ENCODE results near the gene GBGT1. TPM values are rescaled to one million over a fixed set of nuclear protein-coding genes. Genes with fewer than 3 reads are reported as not detected.
A peak's percentile ranks its signal among the peaks of the same experiment; 100 is the strongest.

The GBGT1 gene
- total RNA-seq, 4 donors from 2014 or later, result 3.6 to 13.5 (median 5.3) TPM

DNA sequence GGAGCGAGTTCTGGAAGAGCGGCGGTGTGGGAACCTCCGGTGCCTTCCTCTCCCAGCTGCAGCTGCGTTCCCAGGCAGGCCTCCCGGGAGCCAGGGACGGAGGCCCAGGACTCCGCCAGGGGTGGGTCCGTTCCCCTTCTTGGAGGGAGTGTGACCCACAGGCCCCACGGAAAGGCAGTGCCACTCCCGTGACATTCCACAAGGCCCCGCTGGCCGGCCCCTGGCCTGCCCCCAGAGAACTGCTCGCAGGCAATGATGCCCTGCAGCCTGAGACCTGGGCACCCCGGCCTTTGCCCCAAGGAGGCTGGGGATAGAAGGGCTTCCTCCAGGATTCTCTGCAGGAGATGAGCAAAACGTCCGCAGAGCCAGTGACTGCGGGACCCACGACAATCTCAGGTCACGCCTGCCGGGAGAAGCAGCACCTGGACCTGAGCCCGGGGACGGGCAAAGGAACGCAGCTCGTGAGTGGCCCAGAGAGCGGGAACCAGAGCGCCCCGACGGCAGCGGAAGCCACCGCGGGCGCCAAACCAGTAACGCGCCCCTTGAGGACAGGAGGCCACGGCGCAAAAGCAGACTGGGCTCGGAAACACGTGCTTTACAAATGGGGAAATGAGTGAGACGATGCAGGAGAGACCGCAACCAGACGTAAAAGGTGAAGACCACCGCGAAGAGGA, 36.1 kb upstream of the GBGT1 start:
- DNase-seq (ENCODE audit: low spot score in 2 of 2), result peak in 1 of 2 donors; percentile 85
- TF ChIP-seq, protein P1, sequence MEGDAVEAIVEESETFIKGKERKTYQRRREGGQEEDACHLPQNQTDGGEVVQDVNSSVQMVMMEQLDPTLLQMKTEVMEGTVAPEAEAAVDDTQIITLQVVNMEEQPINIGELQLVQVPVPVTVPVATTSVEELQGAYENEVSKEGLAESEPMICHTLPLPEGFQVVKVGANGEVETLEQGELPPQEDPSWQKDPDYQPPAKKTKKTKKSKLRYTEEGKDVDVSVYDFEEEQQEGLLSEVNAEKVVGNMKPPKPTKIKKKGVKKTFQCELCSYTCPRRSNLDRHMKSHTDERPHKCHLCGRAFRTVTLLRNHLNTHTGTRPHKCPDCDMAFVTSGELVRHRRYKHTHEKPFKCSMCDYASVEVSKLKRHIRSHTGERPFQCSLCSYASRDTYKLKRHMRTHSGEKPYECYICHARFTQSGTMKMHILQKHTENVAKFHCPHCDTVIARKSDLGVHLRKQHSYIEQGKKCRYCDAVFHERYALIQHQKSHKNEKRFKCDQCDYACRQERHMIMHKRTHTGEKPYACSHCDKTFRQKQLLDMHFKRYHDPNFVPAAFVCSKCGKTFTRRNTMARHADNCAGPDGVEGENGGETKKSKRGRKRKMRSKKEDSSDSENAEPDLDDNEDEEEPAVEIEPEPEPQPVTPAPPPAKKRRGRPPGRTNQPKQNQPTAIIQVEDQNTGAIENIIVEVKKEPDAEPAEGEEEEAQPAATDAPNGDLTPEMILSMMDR (IDR thresholded peaks at IDR 0.05), result no peak
- no peak for TF ChIP-seq POLR2A (IDR thresholded peaks at IDR 0.05)
- intact Hi-C loops (cut with DNase I; ENCODE audit: low total_unique reads), result no loop called here
- 26 to 38% methylated on average over 38 to 42 of the region's 44 CpGs for WGBS, 2 donors
- no peak overlapping the region for H3K4me3 ChIP-seq (ENCODE audit: low read depth, poor library complexity, severe bottlenecking)

DNA sequence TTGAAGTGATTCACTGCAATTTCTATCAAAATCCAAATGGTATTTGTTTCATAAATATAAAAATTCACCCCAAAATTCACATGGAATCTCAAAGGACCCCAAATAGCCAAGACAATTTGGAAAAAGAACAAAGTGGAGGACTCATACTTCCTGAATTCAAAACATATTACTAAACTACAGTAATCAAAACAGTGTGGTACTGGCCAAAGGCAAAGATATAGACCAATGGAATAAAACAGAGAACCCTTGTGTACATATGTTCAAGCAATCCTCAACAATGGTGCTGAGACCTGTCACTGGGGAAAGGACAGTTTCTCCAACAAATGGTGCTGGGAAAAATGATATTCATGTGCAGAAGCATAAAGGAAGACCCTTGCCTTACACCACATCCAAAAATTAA, 31.3 kb upstream of the GBGT1 start:
- H3K4me3 ChIP-seq (ENCODE audit: low read depth, poor library complexity, severe bottlenecking), result no peak overlapping the region
- intact Hi-C loops (cut with DNase I; ENCODE audit: low total_unique reads), result no loop called here
- no peak for DNase-seq (ENCODE audit: low spot score in 2 of 2)
- TF ChIP-seq POLR2A (IDR thresholded peaks at IDR 0.05), result no peak
- TF ChIP-seq, protein P1 (IDR thresholded peaks at IDR 0.05), result no peak

DNA sequence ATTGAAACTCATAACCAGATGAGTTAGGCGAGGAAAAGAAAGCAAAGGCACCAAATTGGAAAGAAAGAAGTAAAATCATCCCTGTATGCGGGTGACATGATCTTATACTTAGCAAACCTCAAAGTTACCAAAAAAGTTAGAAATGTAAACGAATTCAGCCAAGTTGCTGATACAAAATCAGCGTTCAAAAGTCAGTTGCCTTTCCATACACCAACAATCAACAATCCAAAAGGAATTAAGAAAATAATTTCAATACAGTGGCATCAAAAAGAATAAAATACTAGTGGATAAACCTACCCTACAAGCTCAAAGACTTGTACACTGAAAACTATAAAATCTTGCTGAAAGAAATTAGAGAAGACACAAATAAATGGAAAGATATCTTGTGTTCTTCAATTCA, 30.9 kb upstream of the GBGT1 start:
- TF ChIP-seq, protein P1 (IDR thresholded peaks at IDR 0.05), result no peak
- no peak for TF ChIP-seq POLR2A (IDR thresholded peaks at IDR 0.05)
- intact Hi-C loops (cut with DNase I; ENCODE audit: low total_unique reads), result no loop called here
- no peak for DNase-seq (ENCODE audit: low spot score in 2 of 2)
- 87 to 91% methylated on average over 4 of the region's 4 CpGs for WGBS, 2 donors
- no peak overlapping the region for H3K4me3 ChIP-seq (ENCODE audit: low read depth, poor library complexity, severe bottlenecking)

DNA sequence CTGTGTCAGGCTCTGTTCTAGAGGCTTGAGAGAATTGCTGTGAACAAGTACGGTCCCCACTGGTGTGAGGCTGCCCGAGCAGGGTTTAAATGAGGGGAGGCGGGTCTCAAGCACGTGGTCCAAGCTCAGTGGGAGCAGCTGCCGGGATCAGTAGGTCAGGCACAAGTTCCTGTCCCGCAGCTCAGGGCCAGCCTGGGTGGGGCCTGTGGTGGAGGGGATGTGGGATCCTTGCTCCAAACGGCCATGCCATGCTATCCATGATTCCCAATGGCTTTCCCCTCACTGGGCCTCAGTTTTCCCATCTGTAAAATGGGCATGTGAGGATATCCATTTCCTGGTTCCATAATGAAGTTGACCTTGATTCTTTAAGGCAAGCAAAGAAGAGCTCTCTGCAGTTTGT, 28.3 kb upstream of the GBGT1 start:
- DNase-seq (ENCODE audit: low spot score in 2 of 2), result peak in 1 of 2 donors; percentile 79
- H3K4me3 ChIP-seq (ENCODE audit: low read depth, poor library complexity, severe bottlenecking), result no peak overlapping the region
- intact Hi-C loops (cut with DNase I; ENCODE audit: low total_unique reads), result no loop called here
- 68 to 80% methylated on average over 5 to 7 of the region's 7 CpGs for WGBS, 2 donors
- TF ChIP-seq, protein P1 (IDR thresholded peaks at IDR 0.05), result no peak
- no peak for TF ChIP-seq POLR2A (IDR thresholded peaks at IDR 0.05)

DNA sequence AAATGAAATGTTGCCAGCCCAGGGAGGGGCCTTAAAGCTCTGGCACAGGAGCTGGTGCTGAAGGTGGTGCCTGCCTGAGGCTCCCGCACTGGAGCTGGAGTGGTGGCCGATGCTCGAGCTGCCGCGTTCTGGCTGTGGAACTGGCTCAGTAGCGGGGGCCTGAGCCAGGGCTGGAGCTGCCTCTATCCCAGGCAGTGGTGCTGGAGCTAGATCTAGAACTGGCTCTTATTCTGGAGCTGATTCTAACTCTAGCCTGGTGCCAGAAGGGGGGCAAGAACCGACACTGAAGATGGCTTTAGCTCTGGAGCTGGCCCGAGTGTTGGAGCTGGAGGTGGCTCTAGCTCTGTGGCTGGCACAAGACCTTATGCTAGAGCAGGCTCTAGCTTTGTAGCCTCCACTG, 26.1 kb upstream of the GBGT1 start:
- WGBS, 2 donors, result 71 to 76% methylated on average over 8 of the region's 8 CpGs
- intact Hi-C loops (cut with DNase I; ENCODE audit: low total_unique reads), result loop anchor here (5.0 to 10.0 kb wide), 2 partner anchors 145 to 297 kb away; partner anchors contain the start of gene SURF6
- peak in 1 of 2 donors; percentile 61 for DNase-seq (ENCODE audit: low spot score in 2 of 2)
- H3K4me3 ChIP-seq (ENCODE audit: low read depth, poor library complexity, severe bottlenecking), result no peak overlapping the region
- no peak for TF ChIP-seq POLR2A (IDR thresholded peaks at IDR 0.05)
- TF ChIP-seq, protein P1 (IDR thresholded peaks at IDR 0.05), result no peak

DNA sequence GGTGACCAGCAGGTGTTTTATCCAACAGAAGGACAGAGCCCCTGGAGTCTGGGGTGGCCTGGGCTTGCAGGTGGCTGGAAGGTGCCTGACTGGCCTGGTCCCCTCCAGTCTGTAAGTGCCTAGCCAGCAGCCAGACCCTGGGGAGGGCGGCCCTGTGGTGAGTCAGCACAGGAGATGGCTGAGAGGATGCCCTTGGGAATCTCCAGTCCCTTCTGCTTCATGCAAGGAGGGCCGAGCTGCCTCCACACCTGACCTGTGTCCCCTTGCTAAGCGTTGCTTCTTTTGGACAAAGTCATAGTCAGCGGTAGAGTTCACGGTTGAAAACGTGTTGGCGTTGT, 25.1 kb upstream of the GBGT1 start:
- TF ChIP-seq, protein P1 (IDR thresholded peaks at IDR 0.05), result no peak
- TF ChIP-seq POLR2A (IDR thresholded peaks at IDR 0.05), result no peak
- 87 to 89% methylated on average over 7 of the region's 7 CpGs for WGBS, 2 donors
- peak in 1 of 2 donors; percentile 63 for DNase-seq (ENCODE audit: low spot score in 2 of 2)
- intact Hi-C loops (cut with DNase I; ENCODE audit: low total_unique reads), result loop anchor here (5.0 to 10.0 kb wide), 2 partner anchors 146 to 298 kb away; partner anchors contain the start of gene SURF6
- no peak overlapping the region for H3K4me3 ChIP-seq (ENCODE audit: low read depth, poor library complexity, severe bottlenecking)
